A673 (cell line): ENCODE measurements around the gene ADAMTS14.

Experiments used
- EZH2 ChIP-seq: fragments of 200-600 bp; sonication (generic); IDR thresholded peaks from 2 replicates; pipeline ENCODE4 v1.6.1; 2017; ENCODE audit warnings: borderline replicate concordance, low read depth, mild to moderate bottlenecking, mixed read lengths, antibody characterized with exemption, low read length; ENCODE audit not compliant: poor library complexity, severe bottlenecking
- TF ChIP-seq, protein P1 (sequence below): fragments of 300-800, 200-600 bp; sonication (generic); conservative IDR thresholded peaks from 2 replicates; pipeline ENCODE4 v1.5.1; 2017; ENCODE audit warnings: low read depth, mild to moderate bottlenecking, antibody characterized with exemption, low read length, moderate library complexity, mixed read lengths

GRCh38 chr10:70684839-70685454, 12.6 kb downstream of the ADAMTS14 start:
- TF ChIP-seq, protein P1, sequence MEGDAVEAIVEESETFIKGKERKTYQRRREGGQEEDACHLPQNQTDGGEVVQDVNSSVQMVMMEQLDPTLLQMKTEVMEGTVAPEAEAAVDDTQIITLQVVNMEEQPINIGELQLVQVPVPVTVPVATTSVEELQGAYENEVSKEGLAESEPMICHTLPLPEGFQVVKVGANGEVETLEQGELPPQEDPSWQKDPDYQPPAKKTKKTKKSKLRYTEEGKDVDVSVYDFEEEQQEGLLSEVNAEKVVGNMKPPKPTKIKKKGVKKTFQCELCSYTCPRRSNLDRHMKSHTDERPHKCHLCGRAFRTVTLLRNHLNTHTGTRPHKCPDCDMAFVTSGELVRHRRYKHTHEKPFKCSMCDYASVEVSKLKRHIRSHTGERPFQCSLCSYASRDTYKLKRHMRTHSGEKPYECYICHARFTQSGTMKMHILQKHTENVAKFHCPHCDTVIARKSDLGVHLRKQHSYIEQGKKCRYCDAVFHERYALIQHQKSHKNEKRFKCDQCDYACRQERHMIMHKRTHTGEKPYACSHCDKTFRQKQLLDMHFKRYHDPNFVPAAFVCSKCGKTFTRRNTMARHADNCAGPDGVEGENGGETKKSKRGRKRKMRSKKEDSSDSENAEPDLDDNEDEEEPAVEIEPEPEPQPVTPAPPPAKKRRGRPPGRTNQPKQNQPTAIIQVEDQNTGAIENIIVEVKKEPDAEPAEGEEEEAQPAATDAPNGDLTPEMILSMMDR: no peak
- TF ChIP-seq EZH2: no peak
